ENCODE results near the gene SDK1. TPM values are rescaled to one million over a fixed set of nuclear protein-coding genes. Genes with fewer than 3 reads are reported as not detected.

The SDK1 gene
- total RNA-seq, 1 donor from 2014 or later = 1.3 TPM

DNA sequence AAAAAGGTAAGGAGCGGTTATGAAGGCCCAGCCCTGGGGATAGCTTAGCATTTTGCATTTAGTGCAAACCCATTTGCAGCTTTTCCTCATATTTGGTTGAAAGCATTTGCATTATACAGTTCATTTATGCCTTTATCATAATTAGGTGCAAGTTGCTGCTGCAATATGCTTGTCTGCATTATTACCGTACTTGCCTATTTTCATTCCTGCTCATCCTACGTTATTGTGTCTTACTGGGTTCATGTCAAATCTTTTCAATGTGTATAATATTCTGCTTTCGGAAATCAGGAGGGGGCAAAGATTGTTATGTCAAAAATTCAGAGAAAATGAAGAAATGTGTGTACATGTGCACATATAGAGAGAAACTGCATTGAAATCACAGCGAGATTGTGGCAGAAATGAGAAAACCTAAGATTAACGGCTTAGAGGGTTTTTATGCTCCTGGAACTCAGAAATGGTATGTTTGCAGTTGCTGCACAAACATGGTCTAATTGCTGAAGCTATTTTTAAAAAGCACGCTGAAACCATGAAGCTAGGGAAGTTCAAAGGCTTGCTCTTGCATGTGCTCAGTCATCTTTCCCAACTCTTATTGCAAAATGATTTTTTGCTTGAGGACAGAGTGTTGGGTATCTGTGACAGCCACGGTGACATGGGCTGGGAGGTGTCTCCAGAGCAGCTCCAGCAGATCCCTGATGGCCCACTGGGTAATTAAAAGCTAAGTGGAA, 613.2 kb downstream of the SDK1 start:
- Mint-ChIP-seq H3K9me3 (no peaks in the 10 kb centered on the region), H3K27ac (no peak overlapping the region), H3K27me3 (peaks cover 4% of the 10 kb centered on the region), H3K4me3 (no peak overlapping the region), H3K4me1 (peaks cover 20% of the 10 kb centered on the region), H3K36me3 (ENCODE audit: low read depth) (no peaks in the 10 kb centered on the region)
- intact Hi-C loops (cut with micrococcal nuclease) = loop anchor here (2.0 kb wide), 1 partner anchor 43 kb away; no protein-coding TSS in a partner anchor
- TF ChIP-seq, protein P1, sequence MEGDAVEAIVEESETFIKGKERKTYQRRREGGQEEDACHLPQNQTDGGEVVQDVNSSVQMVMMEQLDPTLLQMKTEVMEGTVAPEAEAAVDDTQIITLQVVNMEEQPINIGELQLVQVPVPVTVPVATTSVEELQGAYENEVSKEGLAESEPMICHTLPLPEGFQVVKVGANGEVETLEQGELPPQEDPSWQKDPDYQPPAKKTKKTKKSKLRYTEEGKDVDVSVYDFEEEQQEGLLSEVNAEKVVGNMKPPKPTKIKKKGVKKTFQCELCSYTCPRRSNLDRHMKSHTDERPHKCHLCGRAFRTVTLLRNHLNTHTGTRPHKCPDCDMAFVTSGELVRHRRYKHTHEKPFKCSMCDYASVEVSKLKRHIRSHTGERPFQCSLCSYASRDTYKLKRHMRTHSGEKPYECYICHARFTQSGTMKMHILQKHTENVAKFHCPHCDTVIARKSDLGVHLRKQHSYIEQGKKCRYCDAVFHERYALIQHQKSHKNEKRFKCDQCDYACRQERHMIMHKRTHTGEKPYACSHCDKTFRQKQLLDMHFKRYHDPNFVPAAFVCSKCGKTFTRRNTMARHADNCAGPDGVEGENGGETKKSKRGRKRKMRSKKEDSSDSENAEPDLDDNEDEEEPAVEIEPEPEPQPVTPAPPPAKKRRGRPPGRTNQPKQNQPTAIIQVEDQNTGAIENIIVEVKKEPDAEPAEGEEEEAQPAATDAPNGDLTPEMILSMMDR (IDR thresholded peaks at IDR 0.05) = no peak
- CTCF ChIA-PET = no interaction called here
- DNase-seq (no peak), ATAC-seq (ENCODE audit: low read depth) (no peak)
- POLR2A ChIA-PET = interaction anchor here (1.3 kb wide), 1 partner anchor 42 kb away, joined by 3 read pairs; no protein-coding TSS in a partner anchor

DNA sequence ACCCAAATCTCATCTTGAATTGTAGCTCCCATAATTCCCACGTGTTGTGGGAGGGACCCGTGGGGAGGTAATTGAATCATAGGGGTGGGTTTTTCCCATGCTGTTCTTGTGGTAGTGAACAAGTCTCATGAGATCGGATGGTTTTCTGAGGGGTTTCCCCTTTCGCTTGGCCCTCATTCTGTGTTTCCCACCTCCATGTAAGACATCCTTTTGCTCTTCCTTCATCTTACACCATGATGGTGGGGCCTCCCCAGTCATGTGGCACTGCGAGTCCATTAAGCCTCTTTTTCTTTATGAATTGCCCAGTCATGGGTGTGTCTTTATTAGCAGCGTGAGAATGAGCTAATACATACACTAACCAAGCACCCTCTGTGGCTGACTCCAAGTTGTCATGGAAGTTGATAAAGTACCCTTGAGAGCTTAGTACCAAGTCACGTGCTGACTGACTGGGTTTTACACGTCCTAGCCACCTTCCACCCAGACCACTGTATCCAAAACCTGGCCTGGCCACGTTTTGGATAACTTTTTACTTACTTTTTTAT, 614.4 kb downstream of the SDK1 start:
- POLR2A ChIA-PET = interaction anchor here (1.3 kb wide), 1 partner anchor 41 kb away, joined by 3 read pairs; no protein-coding TSS in a partner anchor
- no peak overlapping the region for H3K4me3 Mint-ChIP-seq

DNA sequence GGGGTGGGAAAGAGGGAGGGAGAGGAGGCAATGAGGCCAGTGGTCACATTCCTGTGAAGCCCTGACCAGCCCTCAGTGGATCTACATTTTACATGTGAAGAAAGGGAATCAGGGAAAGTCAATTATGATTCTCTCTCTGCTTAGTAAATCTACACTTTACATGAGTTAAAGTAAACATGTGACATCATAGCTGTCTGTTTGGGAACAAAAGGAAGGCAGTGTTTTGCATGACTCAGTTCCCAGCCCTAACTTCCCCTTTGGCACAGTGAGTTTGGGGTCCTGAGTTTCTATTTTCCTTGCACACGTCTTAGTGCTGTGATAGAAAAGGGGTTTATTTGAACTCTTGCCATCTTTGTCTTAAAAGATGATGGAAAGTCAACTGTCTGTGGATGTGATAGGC, 615.1 kb downstream of the SDK1 start:
- H3K4me1 Mint-ChIP-seq = peaks cover 20% of the 10 kb centered on the region
- intact Hi-C loops (cut with micrococcal nuclease) = no loop called here
- no peaks in the 10 kb centered on the region for H3K9me3 Mint-ChIP-seq
- CTCF ChIA-PET = no interaction called here
- TF ChIP-seq, protein P1 (IDR thresholded peaks at IDR 0.05) = no peak
- peaks cover 4% of the 10 kb centered on the region for H3K27me3 Mint-ChIP-seq
- POLR2A ChIA-PET = no interaction called here
- ATAC-seq (ENCODE audit: low read depth) = no peak
- no peak overlapping the region for H3K4me3 Mint-ChIP-seq
- H3K27ac Mint-ChIP-seq = no peak overlapping the region
- DNase-seq = no peak
- H3K36me3 Mint-ChIP-seq (ENCODE audit: low read depth) = no peaks in the 10 kb centered on the region

More for the DNA sequence above, 614.4 kb downstream of the SDK1 start:
- ATAC-seq (ENCODE audit: low read depth) (peak; percentile 57), DNase-seq (no peak)
- Mint-ChIP-seq H3K27me3 (peaks cover 4% of the 10 kb centered on the region), H3K36me3 (ENCODE audit: low read depth) (no peaks in the 10 kb centered on the region), H3K4me1 (peaks cover 20% of the 10 kb centered on the region), H3K9me3 (no peaks in the 10 kb centered on the region), H3K27ac (no peak overlapping the region)
- intact Hi-C loops (cut with micrococcal nuclease) = loop anchor here (2.0 kb wide), 1 partner anchor 41 kb away; no protein-coding TSS in a partner anchor
- CTCF ChIA-PET = no interaction called here
- TF ChIP-seq, protein P1 (IDR thresholded peaks at IDR 0.05) = no peak

DNA sequence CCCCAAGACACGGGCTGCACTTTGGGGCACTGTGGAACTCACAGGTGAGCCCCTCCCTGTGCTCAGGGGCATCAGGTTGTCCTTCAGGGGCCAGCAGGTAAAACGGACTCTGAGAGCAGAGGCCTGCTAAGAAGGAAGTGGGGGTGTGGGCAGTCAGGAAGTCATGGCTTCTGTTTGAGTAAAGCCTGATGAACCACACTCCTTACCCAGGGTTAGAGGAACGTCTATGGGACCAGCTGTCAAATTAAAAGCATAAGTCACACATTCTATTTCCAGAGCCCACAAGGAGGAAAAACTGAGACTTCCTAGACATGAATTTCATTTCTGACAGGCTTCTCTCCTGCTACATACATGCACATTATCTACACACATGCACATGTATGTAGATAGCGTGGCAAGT, 616.4 kb downstream of the SDK1 start:
- Mint-ChIP-seq H3K27ac (no peak overlapping the region), H3K4me3 (no peak overlapping the region), H3K27me3 (peaks cover 4% of the 10 kb centered on the region), H3K9me3 (no peaks in the 10 kb centered on the region), H3K36me3 (ENCODE audit: low read depth) (no peaks in the 10 kb centered on the region), H3K4me1 (peaks cover 20% of the 10 kb centered on the region)
- POLR2A ChIA-PET = no interaction called here
- CTCF ChIA-PET = no interaction called here
- DNase-seq (no peak), ATAC-seq (ENCODE audit: low read depth) (no peak)
- TF ChIP-seq, protein P1 (IDR thresholded peaks at IDR 0.05) = no peak
- intact Hi-C loops (cut with micrococcal nuclease) = no loop called here

DNA sequence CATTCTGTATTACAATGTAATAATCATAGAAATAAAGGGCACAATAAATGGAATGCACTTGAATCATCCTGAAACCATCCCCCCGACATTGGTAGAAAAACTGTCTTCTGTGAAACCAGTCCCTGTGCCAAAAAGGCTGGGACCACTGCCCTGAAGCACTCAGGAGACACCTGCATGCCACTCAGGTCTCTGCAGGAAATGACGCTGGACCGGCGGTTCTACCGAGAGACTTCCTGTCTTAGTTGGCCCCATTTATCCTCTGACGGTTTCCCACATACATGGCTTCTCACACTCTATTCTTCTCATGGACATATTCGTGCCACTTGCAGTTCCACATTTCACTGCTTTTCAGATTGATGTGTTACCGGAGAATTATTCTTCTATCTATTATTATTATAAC, 617.5 kb downstream of the SDK1 start:
- ChIA-PET CTCF (no interaction called here), POLR2A (no interaction called here)
- peaks cover 20% of the 10 kb centered on the region for H3K4me1 Mint-ChIP-seq
- intact Hi-C loops (cut with micrococcal nuclease) = no loop called here
- H3K36me3 Mint-ChIP-seq (ENCODE audit: low read depth) = no peaks in the 10 kb centered on the region
- H3K27me3 Mint-ChIP-seq = peaks cover 2% of the 10 kb centered on the region
- H3K27ac Mint-ChIP-seq = no peak overlapping the region
- H3K9me3 Mint-ChIP-seq = no peaks in the 10 kb centered on the region
- TF ChIP-seq, protein P1 (IDR thresholded peaks at IDR 0.05) = no peak
- DNase-seq (no peak), ATAC-seq (ENCODE audit: low read depth) (no peak)
- no peak overlapping the region for H3K4me3 Mint-ChIP-seq

Data from activated B cell treated with CpG ODN at 0.5 μM for 24 hours (primary cell).